ENCODE measurements around the gene TEX14. TPM values are rescaled to one million over a fixed set of nuclear protein-coding genes. Genes with fewer than 3 reads are reported as not detected.

TEX14 gene
- total RNA-seq, 1 donor from 2014 or later = not detected

DNA sequence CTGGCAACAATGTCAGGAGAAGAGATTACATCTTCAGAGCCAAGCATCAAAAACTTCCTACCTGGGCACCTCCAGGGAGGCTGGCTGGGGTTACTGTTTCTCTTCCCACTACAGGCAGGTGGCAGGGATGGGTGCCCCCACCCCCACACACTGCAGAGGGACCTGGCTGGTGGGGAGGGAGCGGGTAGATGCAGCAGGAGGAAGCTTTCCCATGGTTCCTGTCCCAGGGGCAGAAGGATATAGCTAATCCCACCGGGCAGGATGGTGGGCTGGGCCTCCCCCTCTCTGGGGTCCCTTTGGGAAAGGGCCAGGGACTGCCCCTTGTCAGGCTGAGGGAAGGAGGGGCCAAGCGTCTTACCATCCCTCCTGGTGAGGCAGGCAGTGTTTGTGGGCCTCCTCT, 160.7 kb downstream of the TEX14 start:
- intact Hi-C loops (cut with DNase I) = loop anchor here (5.0 kb wide), 1 partner anchor 101 kb away; no protein-coding TSS in a partner anchor
- H3K4me1 ChIP-seq = peaks cover 5 to 25% of the 10 kb centered on the region in 2 donors

DNA sequence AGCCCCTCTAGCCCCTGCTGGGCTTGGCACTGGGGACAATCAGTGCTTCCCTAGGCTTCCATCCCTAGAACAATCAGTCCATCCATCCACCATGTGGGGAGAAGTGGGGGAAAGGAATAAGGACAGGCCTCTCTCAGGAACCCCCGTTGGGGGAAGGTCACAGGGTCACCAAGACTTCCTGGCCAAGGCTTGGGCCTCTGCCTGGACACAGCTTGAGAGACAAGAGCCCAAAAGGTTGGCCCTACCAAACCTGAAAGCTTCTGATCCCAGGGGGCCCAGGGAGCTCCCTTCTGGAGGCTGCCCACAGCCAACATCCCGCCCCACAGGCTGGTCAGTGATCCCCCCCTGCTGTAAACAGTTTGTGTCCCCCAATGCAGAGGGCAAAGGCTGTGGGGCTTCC, 161.2 kb downstream of the TEX14 start:
- Histone ChIP-seq H3K4me1 (peaks cover 10 to 29% of the 10 kb centered on the region in 2 donors), H3K4me3 (peak overlapping the region in 1 of 2 donors; percentile 64), H3K27ac (peak overlapping the region; percentile 64 to 78), H3K9me3 (no peaks in the 10 kb centered on the region), H3K27me3 (no peaks in the 10 kb centered on the region), H3K36me3 (no peaks in the 10 kb centered on the region)
- no peak for DNase-seq (ENCODE audit: low spot score in 2 of 2)
- intact Hi-C loops (cut with DNase I) = loop anchor here (5.0 kb wide), 1 partner anchor 102 kb away; no protein-coding TSS in a partner anchor
- TF ChIP-seq, protein P1, sequence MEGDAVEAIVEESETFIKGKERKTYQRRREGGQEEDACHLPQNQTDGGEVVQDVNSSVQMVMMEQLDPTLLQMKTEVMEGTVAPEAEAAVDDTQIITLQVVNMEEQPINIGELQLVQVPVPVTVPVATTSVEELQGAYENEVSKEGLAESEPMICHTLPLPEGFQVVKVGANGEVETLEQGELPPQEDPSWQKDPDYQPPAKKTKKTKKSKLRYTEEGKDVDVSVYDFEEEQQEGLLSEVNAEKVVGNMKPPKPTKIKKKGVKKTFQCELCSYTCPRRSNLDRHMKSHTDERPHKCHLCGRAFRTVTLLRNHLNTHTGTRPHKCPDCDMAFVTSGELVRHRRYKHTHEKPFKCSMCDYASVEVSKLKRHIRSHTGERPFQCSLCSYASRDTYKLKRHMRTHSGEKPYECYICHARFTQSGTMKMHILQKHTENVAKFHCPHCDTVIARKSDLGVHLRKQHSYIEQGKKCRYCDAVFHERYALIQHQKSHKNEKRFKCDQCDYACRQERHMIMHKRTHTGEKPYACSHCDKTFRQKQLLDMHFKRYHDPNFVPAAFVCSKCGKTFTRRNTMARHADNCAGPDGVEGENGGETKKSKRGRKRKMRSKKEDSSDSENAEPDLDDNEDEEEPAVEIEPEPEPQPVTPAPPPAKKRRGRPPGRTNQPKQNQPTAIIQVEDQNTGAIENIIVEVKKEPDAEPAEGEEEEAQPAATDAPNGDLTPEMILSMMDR (IDR thresholded peaks at IDR 0.05) = no peak

More for the DNA sequence above, 160.7 kb downstream of the TEX14 start:
- TF ChIP-seq, protein P1 (IDR thresholded peaks at IDR 0.05) = no peak
- DNase-seq (ENCODE audit: low spot score in 2 of 2) = no peak
- H3K4me3 ChIP-seq = peak overlapping the region; percentile 64
- H3K9me3 ChIP-seq = no peaks in the 10 kb centered on the region
- no peaks in the 10 kb centered on the region for H3K36me3 ChIP-seq
- peak overlapping the region; percentile 64 to 78 for H3K27ac ChIP-seq
- H3K27me3 ChIP-seq = no peaks in the 10 kb centered on the region

DNA sequence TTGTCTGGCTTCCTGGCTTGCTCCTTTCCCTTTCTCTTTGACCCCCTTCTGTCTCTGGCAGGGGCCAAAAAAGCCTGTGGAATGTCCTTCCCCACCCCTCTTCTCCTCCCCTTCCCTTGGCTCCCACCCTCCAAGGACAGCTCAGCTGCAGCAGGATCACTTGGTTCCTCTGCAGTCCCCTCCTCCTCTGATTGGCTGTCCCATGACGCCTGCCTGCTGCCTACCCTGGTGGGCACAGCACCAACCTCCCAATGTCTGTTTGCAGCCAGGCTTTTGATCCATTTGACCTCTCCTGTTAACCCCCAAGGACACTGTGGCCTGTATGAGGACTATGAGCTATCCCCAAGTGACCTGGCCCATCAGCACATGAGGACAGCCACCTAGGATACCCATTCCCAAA, 162.6 kb downstream of the TEX14 start:
- Histone ChIP-seq H3K27ac (peak overlapping the region; percentile 87 to 88), H3K36me3 (no peaks in the 10 kb centered on the region), H3K27me3 (no peaks in the 10 kb centered on the region), H3K4me3 (no peak overlapping the region), H3K4me1 (peaks cover 17 to 36% of the 10 kb centered on the region in 2 donors), H3K9me3 (no peaks in the 10 kb centered on the region)
- intact Hi-C loops (cut with DNase I) = loop anchor here (10.0 kb wide), 1 partner anchor 686 kb away; the partner anchor contains the start of gene SMG8
- no peak for DNase-seq (ENCODE audit: low spot score in 2 of 2)
- TF ChIP-seq, protein P1 (IDR thresholded peaks at IDR 0.05) = no peak

DNA sequence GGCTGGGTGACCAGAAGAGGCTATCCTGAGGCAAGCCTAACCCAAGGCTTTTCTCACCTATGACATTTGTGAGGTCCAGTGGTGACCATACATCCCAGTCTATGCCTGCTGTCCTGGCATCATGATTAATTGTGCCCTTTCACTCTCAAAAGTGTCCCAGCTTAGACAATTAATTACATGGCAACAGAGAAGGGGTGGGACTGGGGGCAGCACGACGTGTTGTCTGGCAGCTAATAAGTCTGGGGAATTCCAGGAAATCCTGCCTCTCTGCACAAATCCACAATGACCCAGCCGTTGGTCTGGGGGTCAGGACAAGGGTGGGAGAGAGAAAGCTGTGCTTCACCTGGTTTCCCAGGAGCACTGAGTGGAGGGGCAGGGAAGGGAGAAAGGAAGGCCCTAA, 163.4 kb downstream of the TEX14 start:
- intact Hi-C loops (cut with DNase I) = loop anchor here (10.0 kb wide), 1 partner anchor 686 kb away; the partner anchor contains the start of gene SMG8
- Histone ChIP-seq H3K4me1 (peaks cover 17 to 36% of the 10 kb centered on the region in 2 donors), H3K36me3 (no peaks in the 10 kb centered on the region), H3K27me3 (no peaks in the 10 kb centered on the region), H3K9me3 (no peaks in the 10 kb centered on the region), H3K27ac (peak overlapping the region; percentile 87 to 88), H3K4me3 (no peak overlapping the region)
- no peak for DNase-seq (ENCODE audit: low spot score in 2 of 2)
- TF ChIP-seq, protein P1 (IDR thresholded peaks at IDR 0.05) = no peak

DNA sequence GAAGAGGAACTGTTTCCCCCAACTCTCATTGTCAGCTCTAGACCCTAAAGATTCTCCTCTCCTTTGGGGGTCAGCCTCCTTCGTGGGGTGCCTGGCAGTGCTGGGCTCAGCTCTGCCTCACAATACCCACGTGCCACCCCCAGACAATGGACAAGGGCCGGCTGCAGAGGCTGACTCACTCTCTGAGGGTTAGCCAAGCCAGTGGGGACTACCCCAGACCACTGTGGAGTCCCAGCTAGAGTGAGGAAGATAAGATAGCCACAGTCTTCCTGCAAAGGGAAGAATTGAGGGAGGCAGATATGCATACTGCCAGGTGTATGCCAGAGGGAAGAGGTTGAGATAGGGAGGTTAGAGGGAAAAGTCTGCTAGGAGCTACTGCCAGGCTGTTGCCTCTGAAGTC, 163.9 kb downstream of the TEX14 start:
- intact Hi-C loops (cut with DNase I) = loop anchor here (10.0 kb wide), 1 partner anchor 687 kb away; the partner anchor contains the start of gene SMG8
- Histone ChIP-seq H3K27ac (peak overlapping the region; percentile 87 to 88), H3K27me3 (no peaks in the 10 kb centered on the region), H3K36me3 (no peaks in the 10 kb centered on the region), H3K4me3 (no peak overlapping the region), H3K4me1 (peaks cover 17 to 36% of the 10 kb centered on the region in 2 donors), H3K9me3 (no peaks in the 10 kb centered on the region)
- no peak for DNase-seq (ENCODE audit: low spot score in 2 of 2)
- TF ChIP-seq, protein P1 (IDR thresholded peaks at IDR 0.05) = no peak

Measured in ascending aorta (tissue), 2 donors.